22Rv1 (cell line): Measurements from ENCODE around the gene PPFIBP2.

ENCODE experiments used
- H3K27ac ChIP-seq: fragments of 450-650 bp; 2 replicates; pipeline ENCODE4 v1.5.1; 2017
- ZFX ChIP-seq: fragments of 450-650 bp; IDR thresholded peaks from 2 replicates; pipeline ENCODE4 v1.6.1; 2017; ENCODE audit warnings: antibody characterized with exemption, borderline replicate concordance
- TF ChIP-seq, protein P1 (sequence below): fragments of 450-650 bp; IDR thresholded peaks from 2 replicates; pipeline ENCODE4 v1.5.1; 2017; ENCODE audit warnings: mild to moderate bottlenecking

Gene PPFIBP2

DNA sequence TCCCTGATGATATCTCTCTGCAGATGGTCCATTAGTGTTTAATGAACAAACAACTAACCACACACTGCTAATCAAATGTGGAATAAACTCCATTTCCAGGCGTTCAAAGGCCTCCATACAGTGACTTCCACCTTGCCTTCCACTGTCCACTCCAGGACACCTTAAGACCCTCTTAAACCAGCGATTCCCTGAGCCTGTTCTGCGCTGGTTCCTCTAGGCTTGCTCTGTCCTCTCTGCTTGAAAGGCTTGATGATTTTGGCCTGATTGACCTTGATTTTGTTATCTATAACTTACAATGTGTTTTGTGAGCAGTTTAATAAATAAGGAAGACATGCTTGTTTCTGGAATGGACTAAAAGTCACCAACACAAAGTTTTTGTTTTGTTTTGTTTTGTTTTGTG lies 180.4 kb downstream of the PPFIBP2 start:
- H3K27ac ChIP-seq = no peak overlapping the region
- no peak for TF ChIP-seq ZFX
- TF ChIP-seq, protein P1, sequence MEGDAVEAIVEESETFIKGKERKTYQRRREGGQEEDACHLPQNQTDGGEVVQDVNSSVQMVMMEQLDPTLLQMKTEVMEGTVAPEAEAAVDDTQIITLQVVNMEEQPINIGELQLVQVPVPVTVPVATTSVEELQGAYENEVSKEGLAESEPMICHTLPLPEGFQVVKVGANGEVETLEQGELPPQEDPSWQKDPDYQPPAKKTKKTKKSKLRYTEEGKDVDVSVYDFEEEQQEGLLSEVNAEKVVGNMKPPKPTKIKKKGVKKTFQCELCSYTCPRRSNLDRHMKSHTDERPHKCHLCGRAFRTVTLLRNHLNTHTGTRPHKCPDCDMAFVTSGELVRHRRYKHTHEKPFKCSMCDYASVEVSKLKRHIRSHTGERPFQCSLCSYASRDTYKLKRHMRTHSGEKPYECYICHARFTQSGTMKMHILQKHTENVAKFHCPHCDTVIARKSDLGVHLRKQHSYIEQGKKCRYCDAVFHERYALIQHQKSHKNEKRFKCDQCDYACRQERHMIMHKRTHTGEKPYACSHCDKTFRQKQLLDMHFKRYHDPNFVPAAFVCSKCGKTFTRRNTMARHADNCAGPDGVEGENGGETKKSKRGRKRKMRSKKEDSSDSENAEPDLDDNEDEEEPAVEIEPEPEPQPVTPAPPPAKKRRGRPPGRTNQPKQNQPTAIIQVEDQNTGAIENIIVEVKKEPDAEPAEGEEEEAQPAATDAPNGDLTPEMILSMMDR = no peak

DNA sequence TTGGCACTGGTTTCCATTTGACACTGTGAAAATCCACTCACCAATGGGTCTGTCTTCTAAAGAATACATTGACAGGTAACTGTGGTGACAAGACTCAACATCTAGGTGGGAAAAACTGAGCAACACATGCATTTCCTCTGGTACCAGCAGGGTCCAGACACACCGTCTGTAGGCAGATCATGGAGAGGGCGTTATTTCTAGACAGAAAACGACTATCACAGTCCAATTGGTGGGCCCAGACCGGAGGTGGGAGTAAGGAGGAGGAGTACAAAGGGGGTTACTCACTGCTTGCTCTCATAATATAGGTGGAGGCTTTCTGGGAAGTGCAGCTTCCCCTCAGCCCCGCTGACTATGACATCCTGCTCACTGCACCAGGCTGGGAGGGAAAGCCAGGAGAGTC lies 182.6 kb downstream of the PPFIBP2 start:
- H3K27ac ChIP-seq = no peak overlapping the region
- TF ChIP-seq, protein P1 = no peak
- no peak for TF ChIP-seq ZFX
